Mesendoderm (in vitro differentiated cells): ENCODE measurements around the gene ITGA1.
"Not testable (repeated sequence)": the region's sequence is repeated elsewhere in the genome, so short reads cannot be mapped to it uniquely, and the experiment has no call there.

Experiments
- DNase-seq: peaks from one replicate; pipeline ENCODE4 v3.0.0; 2013
- H2AK5ac ChIP-seq: 2 replicates; pipeline ENCODE4 v1.6.1; 2013; ENCODE audit warnings: low read length, inconsistent platforms
- H2BK120ac ChIP-seq: 2 replicates; pipeline ENCODE4 v1.6.1; 2013; ENCODE audit warnings: low read depth, mild to moderate bottlenecking, low read length, moderate library complexity, mixed read lengths
- H2BK15ac ChIP-seq: replicated peaks from 2 replicates; pipeline ENCODE4 v1.6.1; 2013; ENCODE audit warnings: low read depth, mild to moderate bottlenecking, moderate library complexity
- H2BK5ac ChIP-seq: 2 replicates; pipeline ENCODE4 v1.6.1; 2013; ENCODE audit warnings: low read length, inconsistent platforms
- H3K18ac ChIP-seq: 2 replicates; pipeline ENCODE4 v1.6.1; 2013; ENCODE audit warnings: mild to moderate bottlenecking, low read length, mixed read lengths
- H3K23ac ChIP-seq: one replicate; pipeline ENCODE4 v1.6.1; 2013; ENCODE audit warnings: low read length
- H3K27ac ChIP-seq: 2 replicates; pipeline ENCODE4 v1.5.1; 2013; ENCODE audit warnings: low read depth, mild to moderate bottlenecking, inconsistent platforms, low read length, moderate library complexity
- H3K27me3 ChIP-seq: 2 replicates; pipeline ENCODE4 v1.6.1; 2013; ENCODE audit warnings: low read length, control low read depth, mild to moderate bottlenecking, inconsistent platforms; ENCODE audit not compliant: insufficient read depth, poor library complexity
- H3K36me3 ChIP-seq: 2 replicates; pipeline ENCODE4 v1.6.1; 2013; ENCODE audit warnings: low read length, inconsistent platforms; ENCODE audit not compliant: control insufficient read depth, insufficient read depth
- H3K4ac ChIP-seq: one replicate; pipeline ENCODE4 v1.6.1; 2013; ENCODE audit warnings: low read depth, mild to moderate bottlenecking, low read length, moderate library complexity
- H3K4me1 ChIP-seq: 2 replicates; pipeline ENCODE4 v1.6.1; 2013; ENCODE audit warnings: low read depth, low read length, inconsistent platforms; ENCODE audit not compliant: control insufficient read depth
- H3K4me2 ChIP-seq: 2 replicates; pipeline ENCODE4 v1.6.1; 2013; ENCODE audit warnings: low read length
- H3K4me3 ChIP-seq: 2 replicates; pipeline ENCODE4 v1.5.1; 2013; ENCODE audit warnings: mild to moderate bottlenecking, low read length
- H3K56ac ChIP-seq: one replicate; pipeline ENCODE4 v1.6.1; 2013; ENCODE audit warnings: low read length
- H3K79me1 ChIP-seq: 2 replicates; pipeline ENCODE4 v1.6.1; 2013; ENCODE audit warnings: low read length, inconsistent platforms
- H3K79me2 ChIP-seq: 2 replicates; pipeline ENCODE4 v1.6.1; 2013; ENCODE audit warnings: mild to moderate bottlenecking, low read length; ENCODE audit not compliant: control insufficient read depth, insufficient read depth
- H3K9ac ChIP-seq: 2 replicates; pipeline ENCODE4 v1.6.1; 2013; ENCODE audit warnings: low read length, inconsistent platforms
- H4K5ac ChIP-seq: one replicate; pipeline ENCODE4 v1.6.1; 2013; ENCODE audit warnings: low read length
- H4K8ac ChIP-seq: one replicate; pipeline ENCODE4 v1.6.1; 2013; ENCODE audit warnings: low read depth, mild to moderate bottlenecking, control low read depth, low read length, moderate library complexity
- WGBS: extraction: QIAGEN DNeasy Blood & Tissue Kit; methylation state at CpG from one replicate; pipeline ENCODE4 v1.1.7; 2013; ENCODE audit warnings: low lambda C conversion rate, missing lambda C conversion rate; ENCODE audit not compliant: insufficient coverage; ENCODE audit errors: extremely low coverage; 5-methylcytosine and 5-hydroxymethylcytosine counted together

Gene ITGA1

DNA sequence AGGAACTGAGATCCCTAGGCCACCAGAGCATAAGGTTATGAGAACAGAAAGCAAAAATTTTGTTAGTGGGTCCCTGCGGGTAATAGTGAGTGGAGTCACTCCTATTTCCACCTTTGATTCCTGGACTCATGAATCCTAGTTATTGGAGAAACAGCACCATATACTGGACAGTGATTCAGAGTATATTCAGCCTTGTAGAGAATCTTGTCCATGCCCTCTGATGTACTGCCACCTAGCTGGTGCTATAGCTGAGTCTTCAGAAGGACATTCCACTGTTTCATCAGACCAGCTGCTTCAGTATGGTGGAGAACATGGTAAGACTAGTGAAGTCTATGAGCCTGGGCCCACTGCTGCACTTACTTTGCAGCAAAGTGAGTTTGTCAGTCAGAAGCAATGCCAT, 176.4 kb downstream of the ITGA1 start:
- Histone ChIP-seq H3K4me3 (no peak overlapping the region), H3K4me2 (no peak overlapping the region), H4K5ac (no peak overlapping the region), H3K4ac (no peak overlapping the region), H2BK5ac (no peak overlapping the region), H3K36me3 (no peaks in the 10 kb centered on the region), H3K79me2 (no peaks in the 10 kb centered on the region), H3K23ac (no peak overlapping the region), H3K4me1 (no peaks in the 10 kb centered on the region), H2AK5ac (no peak overlapping the region), H3K56ac (no peak overlapping the region), H3K27ac (no peak overlapping the region), H2BK15ac (no peak overlapping the region), H3K9ac (no peak overlapping the region), H4K8ac (no peak overlapping the region), H3K18ac (no peak overlapping the region), H3K27me3 (no peaks in the 10 kb centered on the region), H3K79me1 (no peaks in the 10 kb centered on the region), H2BK120ac (no peak overlapping the region)
- no CpG with 5 or more reads among the region's 1 CpG for WGBS
- DNase-seq: no peak

DNA sequence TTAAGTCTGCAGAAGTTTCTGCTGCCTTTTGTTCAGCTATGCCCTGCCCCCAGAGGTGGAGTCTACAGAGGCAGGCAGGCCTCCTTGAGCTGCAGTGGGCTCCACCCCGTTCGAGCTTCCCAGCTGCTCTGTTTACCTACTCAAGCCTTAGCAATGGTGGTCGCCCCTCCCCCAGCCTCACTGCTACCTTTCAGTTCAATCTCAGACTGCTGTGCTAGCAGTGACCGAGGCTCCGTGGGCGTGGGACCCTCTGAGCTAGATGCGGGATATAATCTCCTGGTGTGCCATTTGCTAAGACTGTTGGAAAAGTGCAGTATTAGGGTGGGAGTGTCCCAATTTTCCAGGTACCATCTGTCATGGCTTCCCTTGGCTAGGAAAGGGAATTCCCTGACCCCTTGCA, 188.4 kb downstream of the ITGA1 start:
- WGBS: no CpG with 5 or more reads among the region's 7 CpGs
- not testable (repeated sequence) for H3K79me1 ChIP-seq, H3K56ac ChIP-seq, H2BK5ac ChIP-seq, H3K4me1 ChIP-seq, H3K4me2 ChIP-seq, H3K36me3 ChIP-seq, H3K18ac ChIP-seq, H4K8ac ChIP-seq, H3K27me3 ChIP-seq, H3K79me2 ChIP-seq, H2BK15ac ChIP-seq, H2AK5ac ChIP-seq, H3K4me3 ChIP-seq, H2BK120ac ChIP-seq, H3K23ac ChIP-seq, H3K9ac ChIP-seq, H3K4ac ChIP-seq, DNase-seq, H4K5ac ChIP-seq, H3K27ac ChIP-seq

DNA sequence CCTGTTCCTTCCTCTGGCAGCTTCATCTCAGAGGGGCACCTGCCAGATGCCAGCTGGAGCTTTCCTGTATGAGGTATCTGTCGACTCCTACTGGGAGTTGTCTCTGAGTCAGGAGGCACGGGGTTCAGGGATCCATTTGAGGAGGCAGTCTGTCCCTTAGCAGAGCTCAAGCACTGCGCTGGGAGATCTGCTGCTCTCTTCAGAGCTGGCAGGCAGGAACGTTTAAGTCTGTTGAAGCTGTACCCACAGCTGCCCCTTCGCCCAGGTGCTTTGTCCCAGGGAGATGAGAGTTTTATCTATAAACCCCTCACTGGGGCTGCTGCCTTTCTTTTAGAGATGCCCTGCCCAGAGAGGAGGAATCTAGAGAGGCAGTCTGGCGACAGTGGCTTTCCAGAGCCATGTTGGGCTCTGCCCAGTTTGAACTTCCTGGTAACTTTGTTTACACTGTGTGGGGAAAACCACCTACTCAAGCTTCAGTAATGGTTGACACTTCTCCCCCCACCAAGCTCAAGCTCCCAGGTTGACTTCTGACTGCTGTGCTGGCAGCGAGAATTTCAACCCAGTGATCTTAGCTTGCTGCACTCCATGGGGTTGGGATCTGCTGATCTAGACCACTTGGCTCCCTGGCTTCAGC, 189.7 kb downstream of the ITGA1 start:
- H4K8ac ChIP-seq: no peak overlapping the region

DNA sequence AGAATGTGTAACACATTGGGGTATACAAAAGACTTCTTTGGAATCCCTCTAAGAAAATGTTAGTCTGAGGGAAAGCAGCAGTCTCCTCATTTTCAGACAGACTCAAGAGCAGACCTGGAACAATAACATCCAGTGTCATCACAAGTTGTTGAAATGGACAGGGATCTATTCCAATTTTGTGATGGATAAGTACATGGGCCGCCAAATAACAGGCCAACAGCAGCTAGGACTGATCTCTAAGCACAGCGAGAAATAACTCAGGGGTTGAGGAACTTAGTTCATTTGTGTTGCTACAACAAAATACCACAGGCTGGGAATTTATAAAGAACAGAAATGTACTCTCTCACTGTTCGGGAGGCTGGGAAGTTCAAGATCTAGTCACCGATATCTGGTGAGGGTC, 193.8 kb downstream of the ITGA1 start:
- Histone ChIP-seq H2BK15ac (no peak overlapping the region), H3K79me1 (no peaks in the 10 kb centered on the region), H2BK120ac (no peak overlapping the region), H2BK5ac (no peak overlapping the region), H3K27me3 (no peaks in the 10 kb centered on the region), H4K8ac (no peak overlapping the region), H3K4me3 (no peak overlapping the region), H3K79me2 (no peaks in the 10 kb centered on the region), H3K23ac (no peak overlapping the region), H3K4ac (no peak overlapping the region), H3K36me3 (no peaks in the 10 kb centered on the region), H3K4me1 (no peaks in the 10 kb centered on the region), H4K5ac (no peak overlapping the region), H3K9ac (no peak overlapping the region), H2AK5ac (no peak overlapping the region), H3K56ac (no peak overlapping the region), H3K4me2 (no peak overlapping the region), H3K27ac (no peak overlapping the region), H3K18ac (no peak overlapping the region)
- no peak for DNase-seq
- WGBS: no CpG with 5 or more reads among the region's 4 CpGs

More for the DNA sequence above, 189.7 kb downstream of the ITGA1 start:
- no peaks in the 10 kb centered on the region for H3K79me1 ChIP-seq
- H3K23ac ChIP-seq: no peak overlapping the region
- no peak overlapping the region for H2BK5ac ChIP-seq
- no peaks in the 10 kb centered on the region for H3K79me2 ChIP-seq
- H3K9ac ChIP-seq: no peak overlapping the region
- H3K56ac ChIP-seq: no peak overlapping the region
- no peak overlapping the region for H2BK120ac ChIP-seq
- H3K27me3 ChIP-seq: no peaks in the 10 kb centered on the region
- H4K5ac ChIP-seq: no peak overlapping the region
- no peak for DNase-seq
- H3K4me3 ChIP-seq: no peak overlapping the region
- H3K4me2 ChIP-seq: no peak overlapping the region
- no peak overlapping the region for H3K4ac ChIP-seq
- no peak overlapping the region for H2AK5ac ChIP-seq
- no peak overlapping the region for H2BK15ac ChIP-seq
- H3K4me1 ChIP-seq: no peaks in the 10 kb centered on the region
- no peak overlapping the region for H3K18ac ChIP-seq
- H3K27ac ChIP-seq: no peak overlapping the region
- no peaks in the 10 kb centered on the region for H3K36me3 ChIP-seq
- WGBS: no CpG with 5 or more reads among the region's 7 CpGs

DNA sequence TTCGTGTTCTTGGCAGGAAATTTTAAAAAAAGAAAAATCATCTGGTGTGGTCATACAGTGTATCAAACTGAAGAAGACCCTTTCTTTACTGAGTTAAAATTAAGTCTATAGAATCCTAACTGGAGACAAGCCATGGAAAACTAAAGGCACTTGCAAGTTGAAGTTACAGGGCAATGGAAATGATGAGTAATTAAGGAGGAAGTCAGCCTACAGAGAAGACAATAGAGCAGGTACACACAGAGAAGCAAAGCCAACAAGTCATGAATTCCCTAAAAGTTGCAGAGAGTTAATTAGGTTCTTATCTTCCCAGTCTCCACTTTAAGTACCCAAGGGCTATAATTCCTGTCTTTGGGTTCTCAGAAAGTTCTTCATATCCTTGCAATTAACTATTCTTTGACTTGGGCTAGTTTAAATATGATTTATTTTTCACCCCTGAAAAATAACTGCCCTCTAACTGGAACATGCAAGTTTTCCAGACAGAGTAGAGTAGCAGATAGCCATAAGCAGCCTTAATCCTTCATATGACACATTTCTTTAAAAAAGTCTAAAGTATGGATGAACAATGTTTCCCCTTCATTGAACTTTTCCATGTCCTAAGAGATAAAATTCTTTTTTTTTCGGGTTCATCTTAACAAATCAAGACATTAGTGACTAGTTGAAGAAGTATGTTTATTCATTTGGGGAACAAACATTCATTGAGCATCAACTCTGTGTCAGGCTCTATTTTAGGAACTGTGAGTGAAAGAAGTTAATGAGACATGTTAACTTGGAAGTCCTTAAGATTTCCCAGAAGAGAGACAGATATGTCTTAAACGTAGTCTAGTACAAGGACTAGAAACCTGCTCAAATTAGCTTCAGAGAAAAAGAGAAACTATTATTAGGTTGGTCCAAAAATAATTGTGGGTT, 196.3 kb downstream of the ITGA1 start:
- Histone ChIP-seq H4K8ac (no peak overlapping the region), H3K79me2 (no peaks in the 10 kb centered on the region), H2BK5ac (no peak overlapping the region), H3K79me1 (no peaks in the 10 kb centered on the region), H3K18ac (no peak overlapping the region), H3K36me3 (no peaks in the 10 kb centered on the region), H3K27ac (no peak overlapping the region), H3K4ac (no peak overlapping the region), H3K27me3 (no peaks in the 10 kb centered on the region), H2BK15ac (no peak overlapping the region), H3K9ac (no peak overlapping the region), H3K4me3 (no peak overlapping the region), H2BK120ac (no peak overlapping the region), H3K23ac (no peak overlapping the region), H3K56ac (no peak overlapping the region), H4K5ac (no peak overlapping the region), H3K4me2 (no peak overlapping the region), H3K4me1 (no peaks in the 10 kb centered on the region), H2AK5ac (no peak overlapping the region)
- DNase-seq: peak; percentile 72
- no CpG with 5 or more reads among the region's 3 CpGs for WGBS
